Right ventricle myocardium superior (tissue), 1 donor: ENCODE measurements around the gene TRIM49C. TPM values are rescaled to one million over a fixed set of nuclear protein-coding genes. Genes with fewer than 3 reads are reported as not detected.
"Not testable (repeated sequence)": the region's sequence is repeated elsewhere in the genome, so short reads cannot be mapped to it uniquely, and the experiment has no call there.

Experiments
- ATAC-seq: fragments of 200-7000 bp; cut with Tn5 transposase; one replicate; pipeline ENCODE4 v1.9.1; 2020; ENCODE audit warnings: mild to moderate bottlenecking; ENCODE audit not compliant: poor library complexity
- DNase-seq: peaks from one replicate; pipeline ENCODE4 v3.0.0-alpha.2; 2020
- intact Hi-C: fragments of 100-400 bp; cut with DNase I; formaldehyde crosslinking; loops from one replicate; pipeline ENCODE4 v1.11.2; 2022
- long read RNA-seq: library from polyadenylated mRNA; unstranded; transcript quantifications from one replicate; pipeline ENCODE4 v2.0.0, GENCODE V29; 2021
- total RNA-seq: library from RNA; stranded (reverse); fragmentation: NEBNext Ultra II Directional; extraction: Animal tissue kit (Norgen Biotek cat#: 25700); gene quantifications from one replicate; pipeline ENCODE4 v1.2.1, GENCODE V29; 2021
- donor health status: DM: no; HTN: yes; CAD: no; lungs with severe emphysema.

Gene TRIM49C, protein sequence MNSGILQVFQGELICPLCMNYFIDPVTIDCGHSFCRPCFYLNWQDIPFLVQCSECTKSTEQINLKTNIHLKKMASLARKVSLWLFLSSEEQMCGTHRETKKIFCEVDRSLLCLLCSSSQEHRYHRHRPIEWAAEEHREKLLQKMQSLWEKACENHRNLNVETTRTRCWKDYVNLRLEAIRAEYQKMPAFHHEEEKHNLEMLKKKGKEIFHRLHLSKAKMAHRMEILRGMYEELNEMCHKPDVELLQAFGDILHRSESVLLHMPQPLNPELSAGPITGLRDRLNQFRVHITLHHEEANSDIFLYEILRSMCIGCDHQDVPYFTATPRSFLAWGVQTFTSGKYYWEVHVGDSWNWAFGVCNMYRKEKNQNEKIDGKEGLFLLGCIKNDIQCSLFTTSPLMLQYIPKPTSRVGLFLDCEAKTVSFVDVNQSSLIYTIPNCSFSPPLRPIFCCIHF
- not detected for total RNA-seq
- long read RNA-seq: 0 reads

DNA sequence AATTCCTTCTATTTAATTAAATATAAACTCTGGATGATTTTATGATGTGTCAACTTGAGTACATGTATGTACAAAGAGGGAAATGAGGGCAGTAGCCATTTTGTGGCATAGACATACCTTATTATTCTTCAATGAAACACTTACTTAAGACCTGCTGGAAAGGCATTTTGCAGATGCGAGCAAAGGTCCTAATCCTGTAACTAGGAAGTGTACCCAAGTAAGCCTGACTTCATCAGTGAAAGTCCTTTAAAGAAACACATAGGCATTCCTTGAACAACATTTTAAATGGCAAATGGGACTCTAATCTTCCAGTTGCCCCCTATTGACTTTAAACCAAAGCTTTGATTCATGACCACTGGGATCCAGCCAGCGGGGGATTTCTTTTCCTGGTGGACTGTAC, at the start of gene TRIM49C:
TSS of gene TRIM49C (plus strand) at position 301 of the 400 bp plus-strand sequence. CDS start 4,106 bp downstream, outside the sequence.
- DNase-seq, intact Hi-C loops, ATAC-seq: not testable (repeated sequence)

DNA sequence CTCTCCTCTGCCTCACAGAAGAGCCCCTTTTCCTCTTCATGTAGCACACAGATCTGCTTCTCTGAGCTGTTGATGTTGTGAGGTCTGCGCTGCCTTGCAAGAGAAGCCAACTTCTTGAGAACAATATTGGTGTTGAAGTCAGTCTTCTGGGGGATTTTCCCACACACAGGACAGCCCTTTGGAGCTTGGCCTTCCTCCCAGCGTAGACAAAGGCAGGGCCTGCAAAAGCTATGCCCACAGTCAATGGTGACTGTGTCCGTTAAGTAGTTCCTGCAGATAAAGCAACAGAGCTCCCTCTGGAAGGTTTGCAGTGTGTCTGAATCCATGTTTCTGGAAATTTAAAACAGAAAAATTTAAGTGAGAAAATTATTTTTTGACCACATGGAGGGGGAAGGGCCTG, 6.7 kb upstream of the TRIM49C start:
- ATAC-seq, intact Hi-C loops, DNase-seq: not testable (repeated sequence)

DNA sequence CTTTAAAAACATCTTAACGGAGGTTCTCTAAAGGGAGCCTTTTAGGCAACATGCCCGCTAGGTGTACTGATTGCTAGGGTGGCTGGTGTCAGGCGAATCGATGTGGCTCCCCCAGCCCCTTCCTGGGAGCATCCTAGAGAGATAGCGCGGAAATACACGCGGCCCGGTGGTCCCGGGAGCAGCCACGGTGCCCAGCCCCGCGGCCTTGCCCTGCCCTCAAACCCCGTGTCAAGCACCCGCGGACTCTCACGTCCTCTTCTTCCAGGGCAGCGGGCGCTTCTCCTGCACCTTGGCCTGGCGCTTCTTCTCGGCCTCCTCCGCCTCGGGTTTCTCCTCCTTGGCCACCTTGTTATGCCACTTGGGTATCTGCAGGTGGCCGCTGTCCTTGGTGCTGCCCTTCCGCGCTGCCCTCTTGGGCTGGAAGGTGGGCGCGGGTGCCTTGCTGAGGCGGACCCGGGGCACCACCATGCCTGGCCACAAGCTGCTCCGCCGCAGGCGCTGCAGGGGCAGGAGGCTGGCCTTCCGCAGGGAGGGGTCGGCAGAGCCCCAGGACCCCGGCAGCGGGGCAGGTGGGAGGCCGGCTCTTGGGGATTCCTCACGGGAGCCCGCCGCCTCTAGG, 20.8 kb downstream of the TRIM49C start:
- DNase-seq, ATAC-seq, intact Hi-C loops: not testable (repeated sequence)

DNA sequence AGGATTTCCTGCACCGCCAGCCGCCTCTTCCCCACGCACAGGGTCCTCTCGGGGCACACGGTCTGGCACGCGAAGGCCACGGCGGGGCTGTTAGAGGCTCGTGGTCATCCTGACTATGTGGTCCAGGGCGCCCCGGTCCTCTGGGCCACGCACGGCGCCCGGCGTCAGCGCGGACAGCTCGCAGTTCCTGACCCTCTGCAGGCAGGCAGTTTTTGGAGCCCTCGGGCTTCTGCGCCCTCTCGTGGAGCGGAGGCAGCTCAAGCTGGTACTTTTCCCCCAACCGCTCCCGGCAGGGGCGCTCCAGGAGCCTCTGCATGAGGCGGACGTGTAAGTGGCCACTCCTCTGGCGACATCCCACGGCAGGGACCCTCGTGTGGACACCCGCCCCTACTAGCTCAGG, 21.4 kb downstream of the TRIM49C start:
- not testable (repeated sequence) for ATAC-seq

DNA sequence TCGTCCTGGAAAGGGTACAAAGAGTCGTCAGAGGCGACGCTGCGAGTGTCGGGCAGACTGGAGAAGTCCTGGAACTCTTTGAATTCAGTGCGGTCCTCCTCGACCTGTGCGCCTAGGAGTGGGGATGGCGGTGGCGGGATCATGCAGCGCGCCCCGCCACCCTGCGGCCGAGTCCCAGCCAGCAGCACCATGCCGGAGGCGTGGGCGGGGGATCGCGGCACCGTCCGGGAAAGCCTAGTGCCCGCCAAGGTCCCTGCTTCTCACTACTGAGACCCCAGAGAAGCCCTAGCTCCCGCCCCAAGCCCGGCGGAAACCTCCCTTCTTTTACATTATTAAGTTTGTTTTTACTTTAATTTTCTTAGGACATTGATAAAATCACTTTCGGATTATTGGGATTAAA, 22.6 kb downstream of the TRIM49C start:
- ATAC-seq, intact Hi-C loops, DNase-seq: not testable (repeated sequence)

More for the DNA sequence above, 21.4 kb downstream of the TRIM49C start:
- intact Hi-C loops, DNase-seq: not testable (repeated sequence)

DNA sequence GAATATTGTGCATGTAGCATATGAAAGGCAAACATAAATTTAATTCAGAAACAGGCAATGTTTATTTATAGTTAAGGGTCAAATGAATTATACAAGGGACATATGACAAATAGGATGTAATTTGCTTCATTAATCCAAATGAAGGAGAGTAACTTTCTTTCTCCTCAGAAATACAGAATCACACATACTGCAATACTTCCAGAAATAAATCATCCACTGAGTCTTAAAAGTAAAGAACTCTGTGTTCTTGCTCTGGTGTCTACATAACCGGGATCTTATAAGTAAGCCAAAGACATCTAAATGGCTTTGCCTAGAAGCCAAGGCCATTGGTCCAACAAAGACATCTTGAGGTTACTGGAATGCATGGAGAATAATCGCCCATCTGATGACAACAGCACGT, 54.7 kb downstream of the TRIM49C start, which contains the start of gene UBTFL1:
TSS of gene UBTFL1 (plus strand) at position 301 of the 400 bp plus-strand sequence. CDS start at position 301, 0 bp downstream.
- intact Hi-C loops, ATAC-seq, DNase-seq: not testable (repeated sequence)

DNA sequence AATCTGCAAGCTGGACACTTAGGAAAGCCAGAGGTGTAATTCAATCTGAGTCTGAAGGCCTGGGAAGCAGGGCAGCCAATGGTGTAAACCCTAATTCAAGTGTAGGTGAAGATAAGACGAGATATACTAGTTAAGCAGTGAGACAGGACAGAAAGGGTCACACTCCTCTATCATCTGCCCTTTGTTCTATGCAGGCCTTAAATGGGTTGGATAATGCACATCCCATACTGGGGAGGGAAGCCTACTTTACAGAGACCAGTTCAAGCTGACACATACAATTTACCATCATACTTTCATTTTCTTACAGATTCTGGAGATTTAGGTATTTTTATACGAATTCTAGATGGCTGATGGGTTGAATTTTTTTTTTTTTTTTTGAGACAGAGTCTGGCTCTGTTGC, 57.8 kb downstream of the TRIM49C start:
- DNase-seq, intact Hi-C loops, ATAC-seq: not testable (repeated sequence)

Other genes starting within 250 kb of the TRIM49C start
- not detected for gene TRIM49, start 222.5 kb upstream of the TRIM49C start, total RNA-seq
- gene TRIM64B, start 152.6 kb upstream of the TRIM49C start, total RNA-seq: not detected
- not detected for gene TRIM49D1, start 108.9 kb upstream of the TRIM49C start, total RNA-seq
- gene TRIM49D2, start 107.0 kb upstream of the TRIM49C start, total RNA-seq: not detected
- not detected for gene TRIM64, start 65.1 kb upstream of the TRIM49C start, total RNA-seq
- gene UBTFL1, start 54.8 kb downstream of the TRIM49C start, total RNA-seq: not detected
- 1.2 TPM for gene NAALAD2, start 103.6 kb downstream of the TRIM49C start, total RNA-seq
- gene CHORDC1, start 191.9 kb downstream of the TRIM49C start, total RNA-seq: 37.9 TPM